ENCODE measurements around the gene NEK5.
A peak's percentile ranks its signal among the peaks of the same experiment; 100 is the strongest.
"Not testable (repeated sequence)": the region's sequence is repeated elsewhere in the genome, so short reads cannot be mapped to it uniquely, and the experiment has no call there.

Gene NEK5, protein sequence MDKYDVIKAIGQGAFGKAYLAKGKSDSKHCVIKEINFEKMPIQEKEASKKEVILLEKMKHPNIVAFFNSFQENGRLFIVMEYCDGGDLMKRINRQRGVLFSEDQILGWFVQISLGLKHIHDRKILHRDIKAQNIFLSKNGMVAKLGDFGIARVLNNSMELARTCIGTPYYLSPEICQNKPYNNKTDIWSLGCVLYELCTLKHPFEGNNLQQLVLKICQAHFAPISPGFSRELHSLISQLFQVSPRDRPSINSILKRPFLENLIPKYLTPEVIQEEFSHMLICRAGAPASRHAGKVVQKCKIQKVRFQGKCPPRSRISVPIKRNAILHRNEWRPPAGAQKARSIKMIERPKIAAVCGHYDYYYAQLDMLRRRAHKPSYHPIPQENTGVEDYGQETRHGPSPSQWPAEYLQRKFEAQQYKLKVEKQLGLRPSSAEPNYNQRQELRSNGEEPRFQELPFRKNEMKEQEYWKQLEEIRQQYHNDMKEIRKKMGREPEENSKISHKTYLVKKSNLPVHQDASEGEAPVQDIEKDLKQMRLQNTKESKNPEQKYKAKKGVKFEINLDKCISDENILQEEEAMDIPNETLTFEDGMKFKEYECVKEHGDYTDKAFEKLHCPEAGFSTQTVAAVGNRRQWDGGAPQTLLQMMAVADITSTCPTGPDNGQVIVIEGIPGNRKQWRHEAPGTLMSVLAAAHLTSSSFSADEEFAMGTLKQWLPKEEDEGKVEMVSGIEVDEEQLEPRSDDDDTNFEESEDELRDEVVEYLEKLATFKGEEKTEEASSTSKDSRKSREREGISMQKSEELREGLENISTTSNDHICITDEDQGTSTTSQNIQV

GRCh38 chr13:52128714-52129700 is at the start of gene NEK5:
NEK5 (minus strand) TSS chr13:52129073; CDS start chr13:52127482, 1,591 bp downstream.
- ATAC-seq = peak; percentile 92

DNA sequence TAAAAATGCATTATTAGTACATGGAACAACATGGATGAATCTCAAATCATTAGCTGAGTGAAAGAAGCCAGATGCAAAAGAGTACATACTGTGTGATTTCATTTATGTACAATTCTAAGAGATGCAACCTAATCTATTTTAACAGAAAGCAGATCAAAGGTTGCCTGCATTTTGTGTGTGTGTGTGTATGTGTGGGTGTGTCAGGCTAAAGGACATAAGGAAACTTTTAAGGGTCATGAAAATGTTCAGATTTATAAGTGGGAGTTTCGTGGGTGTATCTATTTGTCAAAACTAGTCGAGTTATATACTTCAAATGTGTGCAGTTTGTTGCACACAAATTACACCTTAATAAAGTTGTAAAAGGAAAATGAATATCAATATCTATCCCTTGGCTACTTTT is 48.4 kb upstream of the NEK5 start:
- ATAC-seq = no peak
- TF ChIP-seq BACH2 (CRISPR knock-in tag; IDR thresholded peaks at IDR 0.05; ENCODE audit: borderline replicate concordance) = no peak

More at GRCh38 chr13:52128714-52129700, at the start of gene NEK5:
- no peak for TF ChIP-seq TOX (CRISPR knock-in tag; IDR thresholded peaks at IDR 0.05; ENCODE audit: borderline replicate concordance)
- TF ChIP-seq, protein P1, sequence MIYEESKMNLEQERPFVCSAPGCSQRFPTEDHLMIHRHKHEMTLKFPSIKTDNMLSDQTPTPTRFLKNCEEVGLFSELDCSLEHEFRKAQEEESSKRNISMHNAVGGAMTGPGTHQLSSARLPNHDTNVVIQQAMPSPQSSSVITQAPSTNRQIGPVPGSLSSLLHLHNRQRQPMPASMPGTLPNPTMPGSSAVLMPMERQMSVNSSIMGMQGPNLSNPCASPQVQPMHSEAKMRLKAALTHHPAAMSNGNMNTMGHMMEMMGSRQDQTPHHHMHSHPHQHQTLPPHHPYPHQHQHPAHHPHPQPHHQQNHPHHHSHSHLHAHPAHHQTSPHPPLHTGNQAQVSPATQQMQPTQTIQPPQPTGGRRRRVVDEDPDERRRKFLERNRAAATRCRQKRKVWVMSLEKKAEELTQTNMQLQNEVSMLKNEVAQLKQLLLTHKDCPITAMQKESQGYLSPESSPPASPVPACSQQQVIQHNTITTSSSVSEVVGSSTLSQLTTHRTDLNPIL (CRISPR knock-in tag; IDR thresholded peaks at IDR 0.05; ENCODE audit: low read depth) = no peak
- no peak for TF ChIP-seq ESRRG (CRISPR knock-in tag; IDR thresholded peaks at IDR 0.05)
- TF ChIP-seq POU6F1 (CRISPR knock-in tag; IDR thresholded peaks at IDR 0.05; ENCODE audit: borderline replicate concordance, low read depth) = no peak
- TF ChIP-seq ISL1 (CRISPR knock-in tag; IDR thresholded peaks at IDR 0.05) = no peak
- TF ChIP-seq ZFP3 (CRISPR knock-in tag; IDR thresholded peaks at IDR 0.05) = no peak
- no peak for TF ChIP-seq ZNF565 (CRISPR knock-in tag; conservative IDR thresholded peaks at IDR 0.05; ENCODE audit: low read depth)
- TF ChIP-seq ZFP30 (CRISPR knock-in tag; IDR thresholded peaks at IDR 0.05) = no peak
- TF ChIP-seq PPARA (CRISPR knock-in tag; IDR thresholded peaks at IDR 0.05; ENCODE audit: borderline replicate concordance) = no peak
- TF ChIP-seq TCF4 (CRISPR knock-in tag; IDR thresholded peaks at IDR 0.05; ENCODE audit: borderline replicate concordance) = no peak
- no peak for TF ChIP-seq CSRNP3 (CRISPR knock-in tag; IDR thresholded peaks at IDR 0.05)
- no peak for TF ChIP-seq ARNTL (CRISPR knock-in tag; IDR thresholded peaks at IDR 0.05; ENCODE audit: borderline replicate concordance, low read depth)

GRCh38 chr13:52173970-52174369 is 45.1 kb upstream of the NEK5 start:
- ATAC-seq = not testable (repeated sequence)

GRCh38 chr13:52173373-52173772 is 44.5 kb upstream of the NEK5 start:
- no peak for ATAC-seq
- TF ChIP-seq PPARA (CRISPR knock-in tag; IDR thresholded peaks at IDR 0.05; ENCODE audit: borderline replicate concordance) (no peak), ZNF565 (CRISPR knock-in tag; conservative IDR thresholded peaks at IDR 0.05; ENCODE audit: low read depth) (no peak), ZNF8 (CRISPR knock-in tag; IDR thresholded peaks at IDR 0.05) (no peak), SNAI2 (CRISPR knock-in tag; IDR thresholded peaks at IDR 0.05) (no peak)

DNA sequence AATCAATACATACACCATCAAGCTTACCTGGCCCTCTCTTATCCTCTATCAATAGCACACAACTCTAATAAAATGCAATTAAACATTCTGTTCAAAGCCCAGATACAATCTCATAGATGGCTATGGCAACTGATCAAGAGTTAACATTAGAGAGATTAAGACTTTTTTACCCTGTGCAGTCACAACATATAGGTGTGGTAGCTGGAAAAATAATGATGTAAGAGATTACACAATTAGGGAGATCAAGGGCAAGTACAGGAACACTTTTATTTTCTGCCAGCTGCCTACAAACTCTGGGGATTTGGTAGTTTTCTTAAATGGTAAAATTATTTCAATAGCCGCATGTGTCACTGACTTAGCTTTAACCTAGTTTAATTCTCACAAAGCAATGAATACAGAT is 42.8 kb upstream of the NEK5 start:
- not testable (repeated sequence) for ATAC-seq

DNA sequence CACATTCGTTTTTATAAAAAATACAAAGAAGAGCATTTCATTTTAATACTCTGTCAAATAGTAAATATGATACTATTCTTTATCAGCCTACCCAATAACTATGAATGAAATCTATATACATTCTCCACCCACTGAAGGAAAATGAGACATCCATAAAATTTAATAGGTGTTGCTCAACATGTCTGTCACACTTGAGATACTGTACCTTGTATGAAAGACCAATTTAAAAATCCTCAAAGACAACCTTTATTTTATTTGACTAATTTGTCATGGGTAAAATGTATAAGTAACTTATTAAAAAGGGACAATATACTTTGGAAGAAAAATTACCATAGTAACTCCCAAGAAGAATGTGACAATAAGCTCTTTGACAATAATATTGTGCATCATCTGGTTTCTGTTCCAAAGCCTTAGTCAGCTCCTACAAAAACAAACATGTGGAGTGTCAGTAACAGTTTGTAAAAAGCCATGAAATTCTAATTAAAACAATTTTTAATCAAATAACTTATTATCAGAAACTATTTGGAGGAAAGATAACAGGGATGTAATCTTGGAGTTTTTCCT is 42.0 kb upstream of the NEK5 start:
- ATAC-seq = not testable (repeated sequence)

Measured in SK-N-SH treated with all-trans-retinoic acid at 6 μM for 48 hours (cell line).